ENCODE measurements around the gene NFIA. TPM values are rescaled to one million over a fixed set of nuclear protein-coding genes. Genes with fewer than 3 reads are reported as not detected.
A peak's percentile ranks its signal among the peaks of the same experiment; 100 is the strongest.

Gene NFIA
- total and polyA plus RNA-seq, 8 donors = 9.6 to 108 (median 37.2) TPM

DNA sequence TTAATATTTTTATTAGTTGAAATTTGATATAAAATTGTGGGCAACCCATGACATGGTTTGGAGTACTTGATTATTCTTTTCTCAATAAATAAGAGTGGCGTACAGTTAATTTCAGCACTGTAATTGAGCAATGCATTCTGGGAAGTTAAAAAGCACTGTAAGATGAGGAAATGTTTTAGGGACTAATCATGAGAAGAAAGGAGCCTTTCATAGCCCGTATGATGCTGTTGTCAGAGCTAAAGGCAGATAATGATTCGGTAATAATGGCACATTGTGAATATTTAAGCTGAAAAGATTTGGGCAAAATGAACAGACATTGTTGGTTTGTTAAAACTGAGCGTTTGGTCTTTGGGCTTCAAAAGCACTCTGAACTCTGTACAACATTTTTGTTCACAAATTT is 139.3 kb downstream of the NFIA start:
- Histone ChIP-seq H3K9me3 (no peaks in the 10 kb centered on the region), H3K4me3 (no peak overlapping the region), H3K4me1 (peaks cover 4 to 58% (median 32%) of the 10 kb centered on the region in 4 donors), H3K27me3 (no peaks in the 10 kb centered on the region), H3K36me3 (no peaks in the 10 kb centered on the region), H3K27ac (peak overlapping the region in 1 of 5 donors; percentile 27)
- intact Hi-C loops (cut with DNase I; ENCODE audit: low total_unique reads) = no loop called here
- 42 to 63% (median 50%) methylated on average over 4 of the region's 4 CpGs for WGBS, 5 donors
- TF ChIP-seq POLR2AphosphoS5 (IDR thresholded peaks at IDR 0.05) (no peak), POLR2A (IDR thresholded peaks at IDR 0.05) (no peak), EP300 (IDR thresholded peaks at IDR 0.05) (no peak)
- TF ChIP-seq, protein P1, sequence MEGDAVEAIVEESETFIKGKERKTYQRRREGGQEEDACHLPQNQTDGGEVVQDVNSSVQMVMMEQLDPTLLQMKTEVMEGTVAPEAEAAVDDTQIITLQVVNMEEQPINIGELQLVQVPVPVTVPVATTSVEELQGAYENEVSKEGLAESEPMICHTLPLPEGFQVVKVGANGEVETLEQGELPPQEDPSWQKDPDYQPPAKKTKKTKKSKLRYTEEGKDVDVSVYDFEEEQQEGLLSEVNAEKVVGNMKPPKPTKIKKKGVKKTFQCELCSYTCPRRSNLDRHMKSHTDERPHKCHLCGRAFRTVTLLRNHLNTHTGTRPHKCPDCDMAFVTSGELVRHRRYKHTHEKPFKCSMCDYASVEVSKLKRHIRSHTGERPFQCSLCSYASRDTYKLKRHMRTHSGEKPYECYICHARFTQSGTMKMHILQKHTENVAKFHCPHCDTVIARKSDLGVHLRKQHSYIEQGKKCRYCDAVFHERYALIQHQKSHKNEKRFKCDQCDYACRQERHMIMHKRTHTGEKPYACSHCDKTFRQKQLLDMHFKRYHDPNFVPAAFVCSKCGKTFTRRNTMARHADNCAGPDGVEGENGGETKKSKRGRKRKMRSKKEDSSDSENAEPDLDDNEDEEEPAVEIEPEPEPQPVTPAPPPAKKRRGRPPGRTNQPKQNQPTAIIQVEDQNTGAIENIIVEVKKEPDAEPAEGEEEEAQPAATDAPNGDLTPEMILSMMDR (IDR thresholded peaks at IDR 0.05) = no peak
- DNase-seq = peak in 1 of 2 donors; percentile 52

DNA sequence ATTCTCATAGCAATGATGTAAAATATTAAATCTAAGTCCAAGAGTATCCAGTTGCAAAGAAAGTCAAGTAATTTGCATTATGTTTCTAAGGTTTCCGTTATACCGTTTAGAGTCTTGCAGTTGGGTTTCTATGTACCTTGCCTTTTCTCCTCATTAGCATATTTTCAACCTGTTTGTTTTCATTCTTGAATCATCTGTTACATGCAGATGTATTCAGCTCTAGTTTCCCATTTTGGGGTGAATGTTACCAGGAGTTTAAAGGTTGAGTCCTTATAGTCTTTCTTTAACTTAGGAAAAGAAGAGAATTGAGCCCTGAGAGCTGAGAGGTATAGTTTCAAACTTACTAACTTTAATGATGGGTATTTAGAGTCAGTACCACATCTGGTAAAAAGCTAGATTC is 139.9 kb downstream of the NFIA start:
- Histone ChIP-seq H3K36me3 (no peaks in the 10 kb centered on the region), H3K4me1 (peaks cover 7 to 63% (median 37%) of the 10 kb centered on the region in 4 donors), H3K27ac (peak overlapping the region in 1 of 5 donors; percentile 22), H3K27me3 (no peaks in the 10 kb centered on the region), H3K4me3 (no peak overlapping the region), H3K9me3 (no peaks in the 10 kb centered on the region)
- no peak for DNase-seq
- 77 to 89% (median 87%) methylated on average over 2 of the region's 2 CpGs for WGBS, 5 donors
- intact Hi-C loops (cut with DNase I; ENCODE audit: low total_unique reads) = no loop called here
- TF ChIP-seq, protein P1 (IDR thresholded peaks at IDR 0.05) = no peak
- TF ChIP-seq POLR2AphosphoS5 (IDR thresholded peaks at IDR 0.05) (no peak), POLR2A (IDR thresholded peaks at IDR 0.05) (no peak), EP300 (IDR thresholded peaks at IDR 0.05) (no peak)

DNA sequence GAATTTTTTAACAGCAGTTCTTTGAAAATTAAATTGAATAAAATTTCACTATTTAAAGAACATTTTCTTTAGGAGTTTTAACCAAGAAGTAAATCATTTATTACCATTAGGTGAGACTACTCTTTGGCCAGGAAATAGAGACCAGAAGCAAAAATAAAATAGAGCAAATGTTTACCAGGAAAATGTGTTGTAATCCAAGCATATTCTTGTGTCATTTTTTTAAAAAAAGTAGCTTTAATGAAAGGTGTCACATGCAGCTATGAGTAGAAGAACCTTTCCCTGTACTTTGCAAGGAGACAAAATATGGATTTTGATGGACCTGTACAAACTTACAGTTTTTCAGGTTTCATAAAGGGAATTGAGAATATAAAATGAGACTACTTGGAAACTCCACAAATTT is 140.8 kb downstream of the NFIA start:
- Histone ChIP-seq H3K27ac (peak overlapping the region in 1 of 5 donors; percentile 10), H3K4me1 (peaks cover 7 to 61% (median 40%) of the 10 kb centered on the region in 4 donors)
- intact Hi-C loops (cut with DNase I; ENCODE audit: low total_unique reads) = no loop called here

DNA sequence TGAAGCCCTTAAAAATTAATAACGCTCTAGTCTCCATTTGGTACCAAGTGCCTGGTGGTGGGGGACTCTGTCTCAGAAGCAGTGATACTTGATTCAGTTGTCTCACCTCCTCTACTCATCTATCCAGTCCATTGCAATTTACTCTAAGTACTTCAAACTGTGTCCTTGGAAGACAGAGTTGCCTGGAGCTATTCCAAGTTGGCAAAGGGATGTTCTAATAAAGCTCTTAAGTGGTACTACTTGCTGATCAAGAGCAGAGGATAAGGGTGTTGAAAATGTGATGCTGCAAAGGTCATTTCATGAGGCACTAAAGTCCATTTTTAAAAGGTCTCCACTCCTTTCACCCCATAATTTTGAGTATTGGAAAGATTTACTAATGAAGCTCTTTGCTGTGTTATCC is 142.2 kb downstream of the NFIA start:
- intact Hi-C loops (cut with DNase I; ENCODE audit: low total_unique reads) = no loop called here
- DNase-seq = peak in 1 of 2 donors; percentile 54
- no peaks in the 10 kb centered on the region for H3K36me3 ChIP-seq
- no peaks in the 10 kb centered on the region for H3K27me3 ChIP-seq
- H3K4me1 ChIP-seq = peaks cover 7 to 66% (median 40%) of the 10 kb centered on the region in 4 donors
- peak overlapping the region in 1 of 5 donors; percentile 1 for H3K27ac ChIP-seq
- H3K4me3 ChIP-seq = no peak overlapping the region
- H3K9me3 ChIP-seq = no peaks in the 10 kb centered on the region
- TF ChIP-seq, protein P1 (IDR thresholded peaks at IDR 0.05) = no peak
- TF ChIP-seq POLR2A (IDR thresholded peaks at IDR 0.05) = no peak
- TF ChIP-seq EP300 (IDR thresholded peaks at IDR 0.05) = no peak
- TF ChIP-seq POLR2AphosphoS5 (IDR thresholded peaks at IDR 0.05) = no peak
- 69 to 92% (median 76%) methylated on average over 1 of the region's 1 CpG for WGBS, 5 donors

More for the DNA sequence above, 140.8 kb downstream of the NFIA start:
- H3K36me3 ChIP-seq = no peaks in the 10 kb centered on the region
- DNase-seq = no peak
- no peak overlapping the region for H3K4me3 ChIP-seq
- no peaks in the 10 kb centered on the region for H3K9me3 ChIP-seq
- H3K27me3 ChIP-seq = no peaks in the 10 kb centered on the region
- TF ChIP-seq, protein P1 (IDR thresholded peaks at IDR 0.05) = no peak
- TF ChIP-seq EP300 (IDR thresholded peaks at IDR 0.05) (no peak), POLR2AphosphoS5 (IDR thresholded peaks at IDR 0.05) (no peak), POLR2A (IDR thresholded peaks at IDR 0.05) (no peak)
